Vagina (tissue), 2 donors: Measurements from ENCODE around the gene LHFPL2. TPM values are rescaled to one million over a fixed set of nuclear protein-coding genes. Genes with fewer than 3 reads are reported as not detected.

Experiments used
- DNase-seq, 2 donors: peaks; one replicate each; pipeline ENCODE4 v3.0.0-alpha.2; 2017; ENCODE audit errors: extremely low spot score in 2 of 2
- H3K27ac ChIP-seq: fragments of 200-600 bp; sonication (generic); one replicate; pipeline ENCODE4 v1.5.1; 2019
- H3K27me3 ChIP-seq: fragments of 200-600 bp; sonication (generic); one replicate; pipeline ENCODE4 v1.5.1; 2019
- H3K36me3 ChIP-seq, 2 donors: fragments of 200-600 bp; sonication (generic); one replicate each; pipeline ENCODE4 v1.5.1; 2017 to 2019
- H3K4me1 ChIP-seq: fragments of 200-600 bp; sonication (generic); one replicate; pipeline ENCODE4 v1.5.1; 2019
- H3K4me3 ChIP-seq, 2 donors: fragments of 200-600 bp; sonication (generic); 1 replicate in 1 of 2; 2 replicates in 1 of 2; pipeline ENCODE4 v1.5.1; 2016 to 2019
- H3K9me3 ChIP-seq: fragments of 200-600 bp; sonication (generic); one replicate; pipeline ENCODE4 v1.5.1; 2019
- CTCF ChIP-seq, 3 experiments: fragments of 450-650 bp in 2 of 3; fragments of 200-600 bp in 1 of 3; sonication (generic) in 1 of 3; IDR thresholded peaks; one replicate each; pipeline ENCODE4 v1.5.1; 2017 to 2019; ENCODE audit warnings: antibody characterized with exemption in 3 of 3, mild to moderate bottlenecking in 2 of 3, moderate library complexity in 2 of 3
- POLR2A ChIP-seq, 2 donors: fragments of 450-650 bp; IDR thresholded peaks; one replicate each; pipeline ENCODE4 v1.6.1; 2017; ENCODE audit warnings: antibody characterized with exemption in 2 of 2, mild to moderate bottlenecking in 2 of 2, moderate library complexity in 2 of 2
- POLR2AphosphoS5 ChIP-seq, 2 donors: sonication (generic); formaldehyde crosslinking; IDR thresholded peaks; one replicate each; pipeline ENCODE4 v1.9.0; 2017; ENCODE audit warnings: antibody characterized with exemption in 2 of 2, mild to moderate bottlenecking in 2 of 2, low read depth in 1 of 2; ENCODE audit not compliant: insufficient read depth in 1 of 2
- intact Hi-C: fragments of 100-400 bp; cut with DNase I; formaldehyde crosslinking; loops from one replicate; pipeline ENCODE4 v1.15.1; 2023
- total RNA-seq: library from RNA; depleted of rRNA; stranded (reverse); fragments of >200 nt; gene quantifications from one replicate; pipeline ENCODE4 v1.2.3, GENCODE V29; 2016

LHFPL2 gene
- total RNA-seq, 1 donor from 2014 or later = 24.8 TPM

DNA sequence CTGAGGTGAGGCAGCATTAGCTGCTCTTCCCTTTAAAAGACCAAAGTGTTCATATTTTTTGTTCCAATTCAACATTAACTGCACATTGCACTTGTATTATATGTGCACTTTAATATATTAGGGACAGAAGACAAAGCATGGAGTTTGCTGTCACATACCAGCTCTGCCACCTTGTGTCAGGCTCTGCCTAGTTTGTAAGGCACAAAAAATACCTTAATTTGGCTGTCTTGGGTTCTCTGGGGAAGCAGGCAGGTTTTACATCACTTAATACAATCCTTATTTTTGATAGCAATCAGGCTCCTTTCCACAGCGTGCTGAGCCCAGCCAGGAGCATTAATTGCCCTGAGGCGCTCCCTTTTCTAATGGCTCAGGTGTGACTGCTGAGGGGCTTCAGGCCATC, 156.3 kb downstream of the LHFPL2 start:
- Histone ChIP-seq H3K9me3 (no peaks in the 10 kb centered on the region), H3K27me3 (no peaks in the 10 kb centered on the region), H3K36me3 (peaks cover 0 to 12% of the 10 kb centered on the region in 2 donors), H3K4me3 (no peak overlapping the region), H3K4me1 (peaks cover 25% of the 10 kb centered on the region), H3K27ac (no peak overlapping the region)
- intact Hi-C loops = loop anchor here (10.0 kb wide), 1 partner anchor 313 kb away; no protein-coding TSS in a partner anchor
- no peak for DNase-seq
- no peak for TF ChIP-seq CTCF (IDR thresholded peaks at IDR 0.05)
- TF ChIP-seq POLR2AphosphoS5 (IDR thresholded peaks at IDR 0.05; ENCODE audit: insufficient read depth in 1 of 2, low read depth in 1 of 2) = no peak
- no peak for TF ChIP-seq POLR2A (IDR thresholded peaks at IDR 0.05)

DNA sequence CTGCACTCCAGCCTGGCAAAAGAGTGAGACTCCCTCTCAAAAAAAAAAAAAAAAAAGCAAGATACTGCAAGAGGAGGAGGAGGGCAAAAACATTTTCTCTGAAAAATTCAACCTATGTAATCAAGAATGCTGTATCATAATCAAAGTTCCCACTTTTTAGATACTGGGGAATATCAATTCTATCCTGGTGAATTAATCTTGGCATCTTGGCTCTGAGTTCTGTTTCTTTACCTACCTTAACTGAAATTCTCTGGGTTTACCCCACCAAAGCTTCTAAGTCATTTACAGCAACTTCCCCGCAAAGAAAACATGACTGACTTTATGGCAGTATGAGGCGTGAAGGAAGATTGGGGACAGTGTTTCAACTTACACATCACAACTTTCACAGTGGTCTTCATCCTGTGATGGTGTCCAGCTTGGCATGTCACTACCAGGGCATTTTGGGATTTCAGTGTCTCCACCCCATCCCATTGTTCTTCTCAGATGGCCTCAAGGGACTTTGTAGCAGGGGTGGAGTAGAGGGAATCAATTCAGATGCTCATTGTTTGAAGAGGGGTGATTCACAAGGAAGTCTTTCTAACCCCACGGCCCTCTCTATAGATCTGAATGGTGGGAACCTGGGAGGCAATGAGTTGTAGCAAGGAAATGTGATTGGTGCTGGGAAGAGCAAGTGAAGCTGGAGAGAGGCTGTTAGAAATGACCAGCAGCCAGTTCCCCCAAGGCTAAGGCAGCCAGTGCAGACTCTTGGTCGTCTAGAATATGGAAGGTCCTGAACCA, 157.7 kb downstream of the LHFPL2 start:
- Histone ChIP-seq H3K27ac (no peak overlapping the region), H3K27me3 (no peaks in the 10 kb centered on the region), H3K4me3 (no peak overlapping the region), H3K4me1 (peaks cover 17% of the 10 kb centered on the region), H3K9me3 (no peaks in the 10 kb centered on the region), H3K36me3 (peaks cover 0 to 12% of the 10 kb centered on the region in 2 donors)
- TF ChIP-seq POLR2AphosphoS5 (IDR thresholded peaks at IDR 0.05; ENCODE audit: insufficient read depth in 1 of 2, low read depth in 1 of 2) = no peak
- no peak for TF ChIP-seq POLR2A (IDR thresholded peaks at IDR 0.05)
- no peak for TF ChIP-seq CTCF (IDR thresholded peaks at IDR 0.05)
- no peak for DNase-seq
- intact Hi-C loops = loop anchor here (10.0 kb wide), 1 partner anchor 314 kb away; no protein-coding TSS in a partner anchor

DNA sequence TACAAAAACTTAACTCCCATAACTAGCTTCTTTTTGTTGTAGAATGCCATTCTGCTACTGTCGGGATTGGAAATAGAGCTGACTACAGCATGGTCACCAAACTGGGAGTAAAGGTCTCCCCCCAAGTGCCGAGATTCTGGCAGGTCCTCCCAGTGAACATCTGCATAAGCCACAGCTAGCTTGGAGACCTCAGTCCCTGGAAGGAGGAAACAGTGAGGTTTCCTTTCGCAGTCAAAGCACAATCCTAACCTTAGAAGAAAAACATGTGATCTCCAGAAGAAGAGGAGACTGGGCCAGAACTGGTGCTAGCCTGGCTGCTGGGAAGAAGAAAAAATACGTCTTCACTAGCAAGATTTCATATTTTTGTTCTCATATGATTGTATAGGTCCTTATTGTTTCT, 160.7 kb downstream of the LHFPL2 start:
- peaks cover 22% of the 10 kb centered on the region for H3K4me1 ChIP-seq
- no peak for DNase-seq
- no peak overlapping the region for H3K4me3 ChIP-seq
- H3K9me3 ChIP-seq = no peaks in the 10 kb centered on the region
- TF ChIP-seq CTCF (IDR thresholded peaks at IDR 0.05) (no peak), POLR2AphosphoS5 (IDR thresholded peaks at IDR 0.05; ENCODE audit: insufficient read depth in 1 of 2, low read depth in 1 of 2) (no peak), POLR2A (IDR thresholded peaks at IDR 0.05) (no peak)
- intact Hi-C loops = no loop called here
- H3K27ac ChIP-seq = no peak overlapping the region
- H3K36me3 ChIP-seq = peaks cover 0 to 12% of the 10 kb centered on the region in 2 donors
- H3K27me3 ChIP-seq = no peaks in the 10 kb centered on the region

DNA sequence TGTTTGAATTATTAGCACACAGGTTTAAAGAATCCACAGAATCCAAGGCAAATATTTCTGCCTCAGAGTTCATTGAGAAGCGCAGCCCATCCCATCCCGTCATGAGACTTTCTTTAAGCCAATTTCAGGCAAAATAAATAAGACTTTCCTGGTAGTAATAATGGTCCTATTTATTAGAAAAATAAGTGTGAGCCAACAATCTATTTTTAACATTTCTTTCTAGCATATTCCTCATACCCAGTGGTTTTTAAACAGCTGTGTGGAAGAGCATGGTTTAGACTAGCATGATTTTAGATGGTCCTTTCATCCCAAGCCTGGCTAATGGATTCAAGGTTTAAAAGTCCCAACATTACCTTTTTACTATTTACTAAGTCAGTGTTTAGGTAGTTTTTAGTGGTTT, 162.4 kb downstream of the LHFPL2 start:
- DNase-seq = no peak
- Histone ChIP-seq H3K27ac (no peak overlapping the region), H3K4me1 (peaks cover 17% of the 10 kb centered on the region), H3K9me3 (no peaks in the 10 kb centered on the region), H3K4me3 (no peak overlapping the region), H3K27me3 (no peaks in the 10 kb centered on the region), H3K36me3 (peaks cover 0 to 12% of the 10 kb centered on the region in 2 donors)
- intact Hi-C loops = no loop called here
- TF ChIP-seq POLR2A (IDR thresholded peaks at IDR 0.05) (no peak), POLR2AphosphoS5 (IDR thresholded peaks at IDR 0.05; ENCODE audit: insufficient read depth in 1 of 2, low read depth in 1 of 2) (no peak), CTCF (IDR thresholded peaks at IDR 0.05) (no peak)
